K562 treated with DMSO at 1 percent for 48 hours (cell line): ENCODE data around the gene CCDC192. TPM values are rescaled to one million over a fixed set of nuclear protein-coding genes. Genes with fewer than 3 reads are reported as not detected.

ENCODE experiments used
- total RNA-seq: library from RNA; unstranded; fragments of 300-600 nt; gene quantifications from 2 replicates; pipeline ENCODE4 v1.2.3, GENCODE V29; 2022; ENCODE audit warnings: low replicate concordance; ENCODE audit errors: extremely low read depth

The CCDC192 gene, protein sequence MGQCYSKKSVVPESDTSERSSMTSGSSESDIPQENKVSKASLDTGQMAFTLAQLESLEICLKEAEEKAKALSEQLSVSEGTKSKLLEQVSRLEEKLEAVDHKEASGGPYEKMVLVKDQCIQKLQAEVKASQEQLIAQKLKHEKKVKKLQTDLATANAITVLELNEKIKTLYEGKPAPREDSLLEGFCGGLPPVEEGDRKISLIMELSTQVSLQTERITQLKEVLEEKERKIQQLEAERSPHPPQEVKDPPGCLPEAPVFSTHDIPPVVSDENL
- not detected in 2 replicates for total RNA-seq

DNA sequence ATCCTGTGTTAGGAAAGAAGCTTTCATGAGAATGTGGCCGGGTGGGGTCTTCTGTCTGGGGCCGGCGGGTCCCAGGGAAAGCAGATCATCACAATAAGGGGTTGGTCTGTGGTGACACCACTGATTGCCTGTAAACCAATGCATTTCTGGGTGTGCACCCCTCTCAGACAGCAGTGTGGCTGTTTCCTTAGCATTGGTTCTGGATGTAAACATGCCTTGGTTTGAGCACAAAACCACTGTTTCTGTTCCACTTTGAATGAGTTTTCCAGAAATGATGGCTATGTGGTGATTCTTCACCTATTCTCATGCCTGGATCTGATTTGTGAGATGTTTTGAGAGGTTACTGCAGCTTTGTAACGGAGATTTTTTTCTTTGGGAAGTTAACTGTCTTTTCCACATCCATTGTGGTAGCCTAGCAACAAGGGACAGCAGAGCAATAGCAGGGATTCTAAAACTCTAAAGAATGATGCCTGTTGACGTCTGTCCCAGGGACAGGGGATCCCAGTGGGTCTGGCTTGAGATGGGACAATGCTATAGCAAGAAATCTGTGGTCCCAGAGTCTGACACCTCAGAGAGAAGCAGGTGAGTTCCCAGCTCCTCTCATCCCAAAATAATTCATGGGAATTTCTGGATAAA lies at the start of gene CCDC192:
Gene CCDC192, plus strand, starts transcription at position 466 of the 636 bp plus-strand sequence. Its CDS starts 55 bp downstream, at position 521.

Other genes with a start within 250 kb of the CCDC192 start
- not detected in 2 replicates for gene PRRC1, start 185.8 kb upstream of the CCDC192 start, total RNA-seq
- not detected in 2 replicates for gene CTXN3, start 54.3 kb upstream of the CCDC192 start, total RNA-seq